IPS-18c (cell line): Measurements from ENCODE around the gene POLR1A.

Experiments
- H3K4me3 ChIP-seq: 2 replicates; pipeline ENCODE4 v1.7.0; 2013; ENCODE audit warnings: low read depth, mild to moderate bottlenecking, low read length, moderate library complexity; ENCODE audit not compliant: insufficient read depth
- H3K9me3 ChIP-seq: one replicate; pipeline ENCODE4 v1.6.1; 2013; ENCODE audit warnings: mild to moderate bottlenecking, low read length, moderate library complexity; ENCODE audit not compliant: control insufficient read depth, insufficient read depth

The POLR1A gene

GRCh38 chr2:86105969-86106945 is 571 bp upstream of the POLR1A start, which contains the start of gene PTCD3:
PTCD3 (plus strand) TSS chr2:86106235; CDS start chr2:86106248, 13 bp downstream.
- peak within 1 kb of the TSS; percentile 99 for H3K4me3 ChIP-seq
- no peaks in the 10 kb centered on the region for H3K9me3 ChIP-seq

- H3K4me3 ChIP-seq, result no peak overlapping the region
These were observed 3.5 kb downstream of the POLR1A start for GRCh38 chr2:86102157-86102556.

GRCh38 chr2:86097913-86098312 is 7.8 kb downstream of the POLR1A start:
- no peaks in the 10 kb centered on the region for H3K9me3 ChIP-seq
- H3K4me3 ChIP-seq, result no peak overlapping the region

More at GRCh38 chr2:86102157-86102556, 3.5 kb downstream of the POLR1A start:
- H3K9me3 ChIP-seq, result no peaks in the 10 kb centered on the region

- Histone ChIP-seq H3K9me3 (no peaks in the 10 kb centered on the region), H3K4me3 (no peak overlapping the region)
These were observed 8.4 kb downstream of the POLR1A start for GRCh38 chr2:86097114-86097896.

- Histone ChIP-seq H3K9me3 (no peaks in the 10 kb centered on the region), H3K4me3 (no peak overlapping the region)
These were observed 11.5 kb downstream of the POLR1A start for GRCh38 chr2:86094229-86094628.

- H3K9me3 ChIP-seq, result no peaks in the 10 kb centered on the region
- no peak overlapping the region for H3K4me3 ChIP-seq
These were observed 17.5 kb downstream of the POLR1A start for GRCh38 chr2:86087936-86088850.

GRCh38 chr2:86082756-86083155 is 22.9 kb downstream of the POLR1A start:
- Histone ChIP-seq H3K4me3 (no peak overlapping the region), H3K9me3 (no peaks in the 10 kb centered on the region)

- no peak overlapping the region for H3K4me3 ChIP-seq
- H3K9me3 ChIP-seq, result no peaks in the 10 kb centered on the region
These were observed 24.0 kb downstream of the POLR1A start for GRCh38 chr2:86081724-86082123.

- Histone ChIP-seq H3K9me3 (no peaks in the 10 kb centered on the region), H3K4me3 (no peak overlapping the region)
These were observed 25.4 kb downstream of the POLR1A start for GRCh38 chr2:86079981-86080911.

- Histone ChIP-seq H3K9me3 (no peaks in the 10 kb centered on the region), H3K4me3 (no peak overlapping the region)
These were observed 26.7 kb downstream of the POLR1A start for GRCh38 chr2:86078774-86079545.

GRCh38 chr2:86075886-86076285 is 29.8 kb downstream of the POLR1A start:
- Histone ChIP-seq H3K9me3 (no peaks in the 10 kb centered on the region), H3K4me3 (no peak overlapping the region)

GRCh38 chr2:86074811-86075210 is 30.9 kb downstream of the POLR1A start:
- H3K4me3 ChIP-seq, result no peak overlapping the region

GRCh38 chr2:86074256-86074655 is 31.4 kb downstream of the POLR1A start:
- Histone ChIP-seq H3K4me3 (no peak overlapping the region), H3K9me3 (no peaks in the 10 kb centered on the region)

More at GRCh38 chr2:86074811-86075210, 30.9 kb downstream of the POLR1A start:
- no peaks in the 10 kb centered on the region for H3K9me3 ChIP-seq

- Histone ChIP-seq H3K9me3 (no peaks in the 10 kb centered on the region), H3K4me3 (no peak overlapping the region)
These were observed 32.5 kb downstream of the POLR1A start for GRCh38 chr2:86073225-86073624.

GRCh38 chr2:86072271-86072858 is 33.3 kb downstream of the POLR1A start:
- Histone ChIP-seq H3K4me3 (no peak overlapping the region), H3K9me3 (no peaks in the 10 kb centered on the region)
